Measurements from ENCODE around the gene UBE2M.

DNA sequence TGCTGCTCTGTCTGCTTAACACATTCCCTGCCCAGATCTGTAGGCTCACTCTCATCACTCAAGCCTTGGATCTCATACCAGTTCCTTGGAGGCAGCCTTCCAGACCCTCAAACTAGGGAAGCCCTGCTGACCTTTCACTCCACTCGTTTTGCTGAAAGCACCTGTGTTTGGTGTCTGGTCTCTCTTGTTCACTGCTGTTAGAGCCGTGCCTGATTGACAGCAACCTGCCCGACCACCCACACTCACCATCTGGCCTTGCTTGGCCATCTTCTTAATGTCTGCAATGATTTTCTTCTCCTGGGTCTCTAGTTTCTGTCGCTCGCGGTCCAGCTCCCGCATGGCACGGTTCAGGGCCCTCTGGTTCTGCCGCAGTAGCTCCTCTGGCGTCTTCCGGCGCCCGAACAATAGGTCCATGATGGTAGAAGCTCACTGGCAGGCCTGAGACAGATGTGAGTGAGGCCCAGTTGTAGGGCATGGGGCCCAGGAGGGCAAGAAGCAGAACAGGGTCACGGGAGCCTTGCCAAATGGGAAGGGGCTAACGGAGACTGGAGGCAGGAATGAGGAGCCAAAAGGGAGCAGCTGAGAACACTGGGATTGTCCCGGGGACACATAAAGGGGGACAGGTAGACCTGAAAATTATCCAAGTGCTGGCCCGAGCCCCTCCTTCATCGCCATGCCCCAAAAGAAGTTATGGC is 4.5 kb downstream of the UBE2M start:
- TF ChIP-seq CTCF (IDR thresholded peaks at IDR 0.05; ENCODE audit: insufficient read depth, low read length, poor library complexity, severe bottlenecking) (no peak), EZH2phosphoT487 (conservative IDR thresholded peaks at IDR 0.05; ENCODE audit: low read length) (no peak)
